Measurements from ENCODE around the gene ATP8B1. TPM values are rescaled to one million over a fixed set of nuclear protein-coding genes. Genes with fewer than 3 reads are reported as not detected.

ATP8B1 gene
- total and polyA plus RNA-seq, 2 of the 4 experiments (the other 2 are of a cell fraction) = 64.3 to 136 TPM

DNA sequence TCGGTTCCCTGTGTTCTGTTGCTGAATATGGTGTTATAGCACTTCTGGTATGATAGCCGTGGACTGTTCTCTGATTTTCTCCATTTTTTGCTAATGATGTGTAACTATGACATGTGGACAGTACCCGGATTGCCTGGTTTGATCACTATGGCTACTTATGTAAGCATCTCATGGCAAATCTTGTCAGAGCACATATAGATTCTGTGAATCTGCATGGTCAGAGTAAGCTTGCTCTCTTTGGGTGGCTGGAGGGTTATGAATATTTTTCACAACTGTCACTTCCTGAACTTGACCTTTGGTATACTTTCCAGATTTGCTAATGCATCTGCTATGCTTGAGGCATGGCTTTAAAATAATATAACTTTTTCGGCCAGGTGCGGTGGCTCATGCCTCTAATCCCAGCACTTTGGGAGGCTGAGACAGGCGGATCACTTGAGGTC, 36.8 kb upstream of the ATP8B1 start:
- DNase-seq = peak; percentile 92
- BruUV-seq (replicated peaks) = no TSS peak
- peaks cover 0 to 11% of the 10 kb centered on the region in 2 experiments; a peak in 2 of 4 replicates for H3K79me1 ChIP-seq (ENCODE audit: low read depth in 1 of 2, low read length in 2 of 2)
- peak overlapping the region; percentile 97 for H3K23ac ChIP-seq (ENCODE audit: low read depth, low read length)
- TF ChIP-seq CHD1 (IDR thresholded peaks at IDR 0.05; ENCODE audit: low read depth, low read length) = no peak
- no peak for TF ChIP-seq RAD21 (IDR thresholded peaks at IDR 0.05; ENCODE audit: low read length)
- no peak for TF ChIP-seq NFE2L2 (IDR thresholded peaks at IDR 0.05; ENCODE audit: low read depth, low read length)
- ChIA-PET POLR2A (ENCODE audit: unreplicated experiment) (no interaction called here), CTCF (no interaction called here)
- peak overlapping the region; percentile 98 for H2BK5ac ChIP-seq (ENCODE audit: low read depth, low read length, poor library complexity, severe bottlenecking)
- H2BK120ac ChIP-seq (ENCODE audit: low read depth, low read length) = peak overlapping the region; percentile 96
- peak overlapping the region; percentile 24 for H3K27ac ChIP-seq (ENCODE audit: insufficient read depth, low read length)
- peak overlapping the region; percentile 47; the same call in 1 of the 2 replicates for H3K4me2 ChIP-seq (ENCODE audit: low read depth, low read length)
- H2AFZ ChIP-seq (replicated peaks; ENCODE audit: low read length, poor library complexity) = no peak overlapping the region
- peaks cover 7% of the 10 kb centered on the region; the same call in 1 of the 2 replicates for H3K9me1 ChIP-seq (ENCODE audit: insufficient read depth, low read length)
- H3K18ac ChIP-seq (ENCODE audit: low read depth, low read length) = peak overlapping the region; percentile 40; the same call in 1 of the 2 replicates
- H3K56ac ChIP-seq (ENCODE audit: extremely low read depth, insufficient read depth, low read length) = peak overlapping the region; percentile 66; the same call in 1 of the 2 replicates
- H2BK15ac ChIP-seq (ENCODE audit: low read depth, low read length) = peak overlapping the region; percentile 90
- no peak overlapping the region for H3K4me3 ChIP-seq (ENCODE audit: insufficient read depth, low read depth, low read length)
- no peaks in the 10 kb centered on the region for H4K20me1 ChIP-seq (ENCODE audit: insufficient read depth, low read length)
- peak; percentile 84 for ATAC-seq (ENCODE audit: low read depth)
- no peaks in the 10 kb centered on the region for H3K27me3 ChIP-seq (ENCODE audit: control insufficient read depth, insufficient read depth, low read length)
- H3K4ac ChIP-seq (ENCODE audit: low read depth, low read length) = peak overlapping the region; percentile 88; the same call in 1 of the 2 replicates
- H4K5ac ChIP-seq (ENCODE audit: low read depth, low read length) = no peak overlapping the region; the same call in 1 of the 2 replicates
- dilution Hi-C loops (cut with HindIII; ENCODE audit: low sequenced_read_pairs, unreplicated experiment) (no loop called here), in situ Hi-C loops (cut with MboI; ENCODE audit: low sequenced_read_pairs) (no loop called here), intact Hi-C loops (cut with micrococcal nuclease) (loop anchor here (5.0 kb wide), 1 partner anchor 33 kb away; no protein-coding TSS in a partner anchor)
- no peak overlapping the region for H2AK9ac ChIP-seq (replicated peaks; ENCODE audit: low read depth, low read length, poor library complexity)
- H2AK5ac ChIP-seq (ENCODE audit: low read depth, low read length) = peak overlapping the region; percentile 85
- peak overlapping the region; percentile 12 to 85 for H4K8ac ChIP-seq (ENCODE audit: low read depth in 2 of 2, low read length in 2 of 2)
- peak overlapping the region; percentile 95 for H4K91ac ChIP-seq (ENCODE audit: insufficient read depth, low read depth, low read length)
- peak overlapping the region; percentile 88 for H3K14ac ChIP-seq (replicated peaks; ENCODE audit: low read depth, low read length)
- H3K9ac ChIP-seq (ENCODE audit: low read depth, low read length) = no peak overlapping the region
- no peaks in the 10 kb centered on the region for H3K36me3 ChIP-seq (ENCODE audit: control insufficient read depth, insufficient read depth, low read length)
- no peaks in the 10 kb centered on the region for H3K9me3 ChIP-seq (ENCODE audit: control insufficient read depth, insufficient read depth, low read length)
- H3K4me1 ChIP-seq (ENCODE audit: control insufficient read depth, insufficient read depth, low read length) = peaks cover 6% of the 10 kb centered on the region
- peak overlapping the region; percentile 98 for H2BK20ac ChIP-seq (ENCODE audit: low read depth, low read length)
- no CpG with 5 or more reads among the region's 6 CpGs for WGBS, 2 experiments (ENCODE audit: extremely low coverage in 2 of 2, insufficient read length in 1 of 2)
